ENCODE results near the gene PEA15.

The PEA15 gene

GRCh38 chr1:160220301-160220700 is 15.1 kb downstream of the PEA15 start:
- no peak for DNase-seq (ENCODE audit: low spot score)
- in situ Hi-C loops (cut with MboI; ENCODE audit: low pct_unique_long_range_greater_than_20kb, low sequenced_read_pairs, unreplicated experiment), result no loop called here
- TF ChIP-seq CTCF (IDR thresholded peaks at IDR 0.05; ENCODE audit: extremely low read depth, insufficient read depth, missing control alignments), result no peak

- DNase-seq (ENCODE audit: low spot score), result no peak
- in situ Hi-C loops (cut with MboI; ENCODE audit: low pct_unique_long_range_greater_than_20kb, low sequenced_read_pairs, unreplicated experiment), result no loop called here
- TF ChIP-seq CTCF (IDR thresholded peaks at IDR 0.05; ENCODE audit: extremely low read depth, insufficient read depth, missing control alignments), result no peak
Measured at GRCh38 chr1:160221089-160221488, 15.9 kb downstream of the PEA15 start.

GRCh38 chr1:160222546-160222945 is 17.4 kb downstream of the PEA15 start:
- in situ Hi-C loops (cut with MboI; ENCODE audit: low pct_unique_long_range_greater_than_20kb, low sequenced_read_pairs, unreplicated experiment), result no loop called here
- no peak for DNase-seq (ENCODE audit: low spot score)
- no peak for TF ChIP-seq CTCF (IDR thresholded peaks at IDR 0.05; ENCODE audit: extremely low read depth, insufficient read depth, missing control alignments)

- no peak for DNase-seq (ENCODE audit: low spot score)
- no peak for TF ChIP-seq CTCF (IDR thresholded peaks at IDR 0.05; ENCODE audit: extremely low read depth, insufficient read depth, missing control alignments)
- in situ Hi-C loops (cut with MboI; ENCODE audit: low pct_unique_long_range_greater_than_20kb, low sequenced_read_pairs, unreplicated experiment), result no loop called here
Measured at GRCh38 chr1:160224606-160225005, 19.4 kb downstream of the PEA15 start.

GRCh38 chr1:160225345-160225744 is 20.2 kb downstream of the PEA15 start:
- no peak for DNase-seq (ENCODE audit: low spot score)
- no peak for TF ChIP-seq CTCF (IDR thresholded peaks at IDR 0.05; ENCODE audit: extremely low read depth, insufficient read depth, missing control alignments)
- in situ Hi-C loops (cut with MboI; ENCODE audit: low pct_unique_long_range_greater_than_20kb, low sequenced_read_pairs, unreplicated experiment), result no loop called here

- in situ Hi-C loops (cut with MboI; ENCODE audit: low pct_unique_long_range_greater_than_20kb, low sequenced_read_pairs, unreplicated experiment), result no loop called here
- DNase-seq (ENCODE audit: low spot score), result peak; percentile 50
Measured at GRCh38 chr1:160226623-160227022, 21.4 kb downstream of the PEA15 start.

More at GRCh38 chr1:160226623-160227022, 21.4 kb downstream of the PEA15 start:
- no peak for TF ChIP-seq CTCF (IDR thresholded peaks at IDR 0.05; ENCODE audit: extremely low read depth, insufficient read depth, missing control alignments)
